NCI-H510A (cell line): ENCODE data around the gene ELOVL4.

Source experiments
- DNase-seq: peaks from one replicate; lab custom pipeline; 2025; lab: John Stamatoyannopoulos, UW

The ELOVL4 gene

GRCh38 chr6:79947191-79948186 is at the start of gene ELOVL4:
Gene ELOVL4 (minus strand): TSS chr6:79947553. CDS start chr6:79947279, 274 bp downstream.
- peak; percentile 60 for DNase-seq

GRCh38 chr6:79993911-79994309 is 46.6 kb upstream of the ELOVL4 start:
- no peak for DNase-seq

- no peak for DNase-seq
Observed at GRCh38 chr6:79993012-79993910, 45.9 kb upstream of the ELOVL4 start.

- no peak for DNase-seq
Observed at GRCh38 chr6:79989641-79990040, 42.3 kb upstream of the ELOVL4 start.

- no peak for DNase-seq
Observed at GRCh38 chr6:79985128-79985527, 37.8 kb upstream of the ELOVL4 start.

- DNase-seq = no peak
Observed at GRCh38 chr6:79984261-79984660, 36.9 kb upstream of the ELOVL4 start.

GRCh38 chr6:79981652-79982051 is 34.3 kb upstream of the ELOVL4 start:
- no peak for DNase-seq

GRCh38 chr6:79971193-79971592 is 23.8 kb upstream of the ELOVL4 start:
- DNase-seq = no peak

GRCh38 chr6:79969784-79970183 is 22.4 kb upstream of the ELOVL4 start:
- no peak for DNase-seq

- DNase-seq = no peak
Observed at GRCh38 chr6:79967178-79967577, 19.8 kb upstream of the ELOVL4 start.

- no peak for DNase-seq
Observed at GRCh38 chr6:79964607-79965081, 17.3 kb upstream of the ELOVL4 start.

GRCh38 chr6:79954849-79955248 is 7.5 kb upstream of the ELOVL4 start:
- DNase-seq = no peak

- peak; percentile 35 for DNase-seq
Observed at GRCh38 chr6:79949233-79949632, 1.9 kb upstream of the ELOVL4 start.

GRCh38 chr6:79946272-79947190 is 822 bp downstream of the ELOVL4 start:
- DNase-seq = peak; percentile 22

- no peak for DNase-seq
Observed at GRCh38 chr6:79943133-79943532, 4.2 kb downstream of the ELOVL4 start.

GRCh38 chr6:79941489-79942151 is 5.7 kb downstream of the ELOVL4 start:
- no peak for DNase-seq

- no peak for DNase-seq
Observed at GRCh38 chr6:79928478-79928998, 18.8 kb downstream of the ELOVL4 start.

- DNase-seq = no peak
Observed at GRCh38 chr6:79927758-79928157, 19.6 kb downstream of the ELOVL4 start.

- DNase-seq = no peak
Observed at GRCh38 chr6:79923270-79923669, 24.1 kb downstream of the ELOVL4 start.

- no peak for DNase-seq
Observed at GRCh38 chr6:79922018-79922417, 25.3 kb downstream of the ELOVL4 start.

GRCh38 chr6:79913369-79913768 is 34.0 kb downstream of the ELOVL4 start:
- no peak for DNase-seq
